ENCODE measurements around the gene LAMA2.

The LAMA2 gene

GRCh38 chr6:128903715-128904114 lies 20.8 kb downstream of the LAMA2 start:
- no peak for DNase-seq (ENCODE audit: low spot score)
- TF ChIP-seq CTCF (IDR thresholded peaks at IDR 0.05; ENCODE audit: extremely low read depth, missing control alignments): no peak

- TF ChIP-seq CTCF (IDR thresholded peaks at IDR 0.05; ENCODE audit: extremely low read depth, missing control alignments): no peak
- DNase-seq (ENCODE audit: low spot score): no peak
Observed at GRCh38 chr6:128914051-128914450, 31.1 kb downstream of the LAMA2 start.

- TF ChIP-seq CTCF (IDR thresholded peaks at IDR 0.05; ENCODE audit: extremely low read depth, missing control alignments): no peak
- DNase-seq (ENCODE audit: low spot score): no peak
Observed at GRCh38 chr6:128918886-128919285, 35.9 kb downstream of the LAMA2 start.

- TF ChIP-seq CTCF (IDR thresholded peaks at IDR 0.05; ENCODE audit: extremely low read depth, missing control alignments): no peak
- DNase-seq (ENCODE audit: low spot score): no peak
Observed at GRCh38 chr6:128919412-128920180, 36.7 kb downstream of the LAMA2 start.

GRCh38 chr6:128925765-128926164 lies 42.8 kb downstream of the LAMA2 start:
- TF ChIP-seq CTCF (IDR thresholded peaks at IDR 0.05; ENCODE audit: extremely low read depth, missing control alignments): no peak
- no peak for DNase-seq (ENCODE audit: low spot score)

- DNase-seq (ENCODE audit: low spot score): no peak
- no peak for TF ChIP-seq CTCF (IDR thresholded peaks at IDR 0.05; ENCODE audit: extremely low read depth, missing control alignments)
Observed at GRCh38 chr6:128929869-128930268, 46.9 kb downstream of the LAMA2 start.

DNA sequence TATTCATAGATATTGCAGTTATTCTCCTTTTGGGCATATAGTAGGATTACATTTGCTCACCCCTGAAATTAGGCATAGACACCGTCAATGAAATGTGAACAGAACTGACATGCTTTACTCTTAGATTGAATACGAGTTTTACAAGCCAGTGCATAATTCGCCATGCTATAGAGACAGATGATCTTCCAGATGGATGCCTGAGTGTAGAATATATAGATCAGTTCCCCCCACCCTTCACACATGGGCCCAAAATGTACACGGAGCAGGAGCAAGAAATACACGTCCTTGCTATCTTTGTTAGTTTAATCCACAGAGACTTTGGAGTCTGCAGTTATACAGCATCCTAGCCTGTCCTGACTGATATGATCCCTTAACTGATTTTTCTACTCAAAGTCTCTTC lies 47.4 kb downstream of the LAMA2 start:
- TF ChIP-seq CTCF (IDR thresholded peaks at IDR 0.05; ENCODE audit: extremely low read depth, missing control alignments): no peak
- DNase-seq (ENCODE audit: low spot score): no peak
